HEK293T (cell line): ENCODE measurements around the gene AMN.

ENCODE experiments used
- CTCF ChIA-PET: fragments of 350-600 bp; formaldehyde crosslinking; extraction: SDS; loops from one replicate; lab custom pipeline; 2021; ENCODE audit warnings: antibody characterized with exemption, inconsistent platforms; lab: Yijun Ruan, JAX
- POLR2A ChIA-PET: fragments of 350-600 bp; formaldehyde crosslinking; extraction: SDS; loops from one replicate; lab custom pipeline; 2020; ENCODE audit warnings: antibody characterized with exemption, inconsistent platforms; lab: Yijun Ruan, JAX
- DNase-seq: peaks from one replicate; pipeline ENCODE4 v3.0.0; 2012; ENCODE audit warnings: mixed read lengths; ENCODE audit errors: extremely low spot score
- ARNT ChIP-seq: fragments of 450-650 bp; IDR thresholded peaks from 2 replicates; pipeline ENCODE4 v1.6.1; 2017; ENCODE audit warnings: mild to moderate bottlenecking
- BHLHE40 ChIP-seq: fragments of 450-650 bp; IDR thresholded peaks from 2 replicates; pipeline ENCODE4 v1.6.1; 2016; ENCODE audit warnings: mild to moderate bottlenecking, moderate library complexity, borderline replicate concordance
- CTBP1 ChIP-seq: fragments of 450-650 bp; IDR thresholded peaks from 2 replicates; pipeline ENCODE4 v1.6.1; 2016; ENCODE audit warnings: borderline replicate concordance
- ELF4 ChIP-seq: fragments of 450-650 bp; IDR thresholded peaks from 2 replicates; pipeline ENCODE4 v1.6.1; 2017; ENCODE audit warnings: antibody characterized with exemption
- FOXA1 ChIP-seq: fragments of 450-650 bp; IDR thresholded peaks from 2 replicates; pipeline ENCODE4 v1.6.1; 2016; ENCODE audit warnings: mild to moderate bottlenecking
- FOXK2 ChIP-seq: fragments of 450-650 bp; IDR thresholded peaks from 2 replicates; pipeline ENCODE4 v1.6.1; 2016; ENCODE audit warnings: mild to moderate bottlenecking
- FOXM1 ChIP-seq: fragments of 450-650 bp; IDR thresholded peaks from 2 replicates; pipeline ENCODE4 v1.6.1; 2017; ENCODE audit warnings: mild to moderate bottlenecking, borderline replicate concordance
- HDGF ChIP-seq: fragments of 450-650 bp; IDR thresholded peaks from 2 replicates; pipeline ENCODE4 v1.6.1; 2017; ENCODE audit warnings: antibody characterized with exemption, borderline replicate concordance
- L3MBTL2 ChIP-seq: fragments of 450-650 bp; conservative IDR thresholded peaks from 2 replicates; pipeline ENCODE4 v1.6.1; 2016; ENCODE audit warnings: mild to moderate bottlenecking
- LEF1 ChIP-seq: fragments of 450-650 bp; IDR thresholded peaks from 2 replicates; pipeline ENCODE4 v1.6.1; 2017; ENCODE audit warnings: mild to moderate bottlenecking, borderline replicate concordance
- NFRKB ChIP-seq: fragments of 450-650 bp; IDR thresholded peaks from 2 replicates; pipeline ENCODE4 v1.6.1; 2016; ENCODE audit warnings: mild to moderate bottlenecking, moderate library complexity
- SP1 ChIP-seq: fragments of 450-650 bp; IDR thresholded peaks from 2 replicates; pipeline ENCODE4 v1.6.1; 2017
- SUZ12 ChIP-seq: fragments of 450-650 bp; IDR thresholded peaks from 2 replicates; pipeline ENCODE4 v1.6.1; 2016; ENCODE audit warnings: mild to moderate bottlenecking
- TARDBP ChIP-seq: fragments of 450-650 bp; IDR thresholded peaks from 2 replicates; pipeline ENCODE4 v1.6.1; 2016
- ZNF384 ChIP-seq: fragments of 450-650 bp; IDR thresholded peaks from 2 replicates; pipeline ENCODE4 v1.6.1; 2016
- TF ChIP-seq, protein P1 (sequence below): fragments of 450-650 bp; IDR thresholded peaks from 2 replicates; pipeline ENCODE4 v1.6.1; 2016

Gene AMN

GRCh38 chr14:102920273-102920997 is 2.0 kb upstream of the AMN start:
- no peak for TF ChIP-seq FOXK2
- TF ChIP-seq ZNF384 = no peak
- TF ChIP-seq NFRKB = no peak
- TF ChIP-seq SUZ12 = no peak
- TF ChIP-seq FOXM1 = no peak
- no peak for TF ChIP-seq BHLHE40
- no peak for TF ChIP-seq L3MBTL2
- no peak for TF ChIP-seq FOXA1
- TF ChIP-seq, protein P1, sequence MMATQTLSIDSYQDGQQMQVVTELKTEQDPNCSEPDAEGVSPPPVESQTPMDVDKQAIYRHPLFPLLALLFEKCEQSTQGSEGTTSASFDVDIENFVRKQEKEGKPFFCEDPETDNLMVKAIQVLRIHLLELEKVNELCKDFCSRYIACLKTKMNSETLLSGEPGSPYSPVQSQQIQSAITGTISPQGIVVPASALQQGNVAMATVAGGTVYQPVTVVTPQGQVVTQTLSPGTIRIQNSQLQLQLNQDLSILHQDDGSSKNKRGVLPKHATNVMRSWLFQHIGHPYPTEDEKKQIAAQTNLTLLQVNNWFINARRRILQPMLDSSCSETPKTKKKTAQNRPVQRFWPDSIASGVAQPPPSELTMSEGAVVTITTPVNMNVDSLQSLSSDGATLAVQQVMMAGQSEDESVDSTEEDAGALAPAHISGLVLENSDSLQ = no peak
- no peak for TF ChIP-seq ELF4
- TF ChIP-seq CTBP1 = no peak
- no peak for TF ChIP-seq HDGF
- TF ChIP-seq ARNT = no peak
- TF ChIP-seq LEF1 = no peak
- no peak for TF ChIP-seq TARDBP
- no peak for TF ChIP-seq SP1
- ChIA-PET CTCF (no interaction called here), POLR2A (no interaction called here)
- DNase-seq = no peak

- CTCF ChIA-PET = no interaction called here
- POLR2A ChIA-PET = no interaction called here
- TF ChIP-seq HDGF = no peak
- no peak for TF ChIP-seq L3MBTL2
- TF ChIP-seq LEF1 = no peak
- TF ChIP-seq SUZ12 = no peak
- no peak for TF ChIP-seq BHLHE40
- no peak for TF ChIP-seq FOXK2
- no peak for TF ChIP-seq FOXA1
- TF ChIP-seq ARNT = no peak
- no peak for TF ChIP-seq ZNF384
- TF ChIP-seq CTBP1 = no peak; the same call in 1 of the 2 replicates
- no peak for TF ChIP-seq FOXM1
- DNase-seq = no peak
Observed at GRCh38 chr14:102920998-102921304, 1.5 kb upstream of the AMN start.

GRCh38 chr14:102923201-102923924 is 900 bp downstream of the AMN start:
- ChIA-PET POLR2A (no interaction called here), CTCF (interaction anchor here (1.9 kb wide), 1 partner anchor 12 kb away, joined by 6 read pairs; no protein-coding TSS in a partner anchor)
- DNase-seq = no peak
- no peak for TF ChIP-seq L3MBTL2

DNA sequence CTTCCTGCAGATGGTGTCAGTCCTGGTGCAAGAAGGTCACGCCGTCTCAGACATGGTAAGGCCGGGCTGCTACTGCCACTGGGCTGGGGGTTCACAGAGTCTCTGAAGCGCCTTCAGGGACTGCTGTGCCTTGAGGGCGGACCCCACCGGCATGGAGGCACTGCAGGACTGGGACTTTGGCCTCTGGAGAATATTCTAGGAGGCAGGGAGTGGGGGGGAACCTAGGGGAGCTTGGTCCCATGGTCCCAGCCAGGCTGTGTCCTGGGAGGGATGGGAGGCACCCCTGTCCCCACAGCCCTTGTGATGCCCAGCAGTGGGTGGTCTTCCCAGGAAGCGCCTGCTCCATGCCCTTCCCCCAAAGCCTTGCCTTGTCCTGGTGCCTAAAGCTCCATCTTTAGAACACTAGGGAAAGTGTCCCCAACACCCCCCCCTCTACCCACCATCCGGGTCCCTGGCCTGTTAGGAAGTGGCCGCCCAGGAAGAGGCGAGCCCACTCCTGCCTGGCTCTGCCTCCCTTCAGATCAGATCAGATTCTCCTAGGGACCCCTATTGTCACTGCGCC is 1.5 kb downstream of the AMN start:
- TF ChIP-seq FOXA1 (no peak), ELF4 (no peak), ARNT (no peak), NFRKB (no peak), BHLHE40 (no peak), L3MBTL2 (no peak), HDGF (no peak), TARDBP (no peak), ZNF384 (no peak), LEF1 (no peak), SP1 (no peak), FOXK2 (no peak), SUZ12 (no peak), CTBP1 (no peak), FOXM1 (no peak)
- TF ChIP-seq, protein P1 = no peak
- CTCF ChIA-PET = interaction anchor here (1.9 to 2.0 kb wide), 2 partner anchors 11 to 230 kb away, joined by 6 to 7 read pairs; no protein-coding TSS in a partner anchor
- POLR2A ChIA-PET = no interaction called here
- no peak for DNase-seq

DNA sequence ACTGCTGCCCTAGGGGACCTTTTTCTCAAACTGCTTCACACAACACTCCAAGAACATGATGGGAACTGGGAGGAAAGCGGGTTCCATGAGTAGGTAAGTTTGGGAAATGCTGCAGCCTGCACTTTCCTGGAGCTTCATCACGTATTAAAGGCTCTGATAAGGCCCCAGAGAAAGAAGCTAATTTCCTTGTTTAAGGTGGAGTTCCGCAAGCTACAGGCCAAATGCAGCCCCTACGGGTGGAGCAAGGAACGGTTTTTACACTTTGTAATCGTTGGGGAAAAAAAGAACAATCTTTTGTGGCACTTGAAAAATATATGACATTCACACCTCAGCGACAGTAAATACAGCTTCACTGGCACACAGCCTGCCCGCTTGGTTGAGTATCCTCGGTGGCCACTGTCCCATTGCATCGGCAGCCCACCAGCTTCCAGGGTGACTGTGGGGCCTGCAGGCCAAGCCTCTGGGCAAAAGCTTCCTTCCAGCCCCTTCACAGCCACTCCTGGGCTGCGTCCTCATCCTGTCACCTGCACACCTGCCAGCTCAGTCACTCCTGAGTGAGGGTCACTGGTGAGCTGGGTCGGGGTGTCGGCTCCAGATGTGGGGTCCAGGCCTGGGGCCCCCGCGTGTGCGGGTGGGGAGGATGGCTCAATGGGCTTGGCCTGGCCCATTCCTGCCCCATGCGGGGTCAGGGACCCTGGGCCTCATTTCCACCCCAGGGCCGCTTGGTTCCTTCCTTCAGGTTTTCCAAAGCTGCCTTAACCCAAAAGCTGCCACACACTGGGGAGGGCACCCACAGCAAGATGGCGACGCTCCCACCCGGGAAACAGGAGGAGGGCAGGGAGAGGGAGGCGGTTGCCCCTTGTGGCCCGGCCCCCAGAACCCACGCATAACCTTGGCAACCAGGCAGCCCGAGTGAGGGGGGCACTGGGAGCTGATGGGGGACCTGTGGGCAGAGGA is 2.4 kb downstream of the AMN start:
- POLR2A ChIA-PET = no interaction called here
- TF ChIP-seq SUZ12 (no peak), FOXA1 (no peak), ZNF384 (no peak), FOXK2 (no peak), NFRKB (no peak), L3MBTL2 (no peak), BHLHE40 (no peak), TARDBP (no peak), CTBP1 (no peak), LEF1 (no peak), ELF4 (no peak), FOXM1 (no peak), SP1 (no peak), ARNT (no peak), HDGF (no peak)
- TF ChIP-seq, protein P1 = no peak
- DNase-seq = no peak
- CTCF ChIA-PET = interaction anchor here (1.9 to 2.0 kb wide), 2 partner anchors 10 to 231 kb away, joined by 6 to 7 read pairs; no protein-coding TSS in a partner anchor
